NCI-H1930 (cell line): Measurements from ENCODE around the gene ELMO2.
A peak's percentile ranks its signal among the peaks of the same experiment; 100 is the strongest.

Experiments
- DNase-seq, 2 experiments: peaks; one replicate each; lab custom pipeline; 2025; lab: John Stamatoyannopoulos, UW

The ELMO2 gene

DNA sequence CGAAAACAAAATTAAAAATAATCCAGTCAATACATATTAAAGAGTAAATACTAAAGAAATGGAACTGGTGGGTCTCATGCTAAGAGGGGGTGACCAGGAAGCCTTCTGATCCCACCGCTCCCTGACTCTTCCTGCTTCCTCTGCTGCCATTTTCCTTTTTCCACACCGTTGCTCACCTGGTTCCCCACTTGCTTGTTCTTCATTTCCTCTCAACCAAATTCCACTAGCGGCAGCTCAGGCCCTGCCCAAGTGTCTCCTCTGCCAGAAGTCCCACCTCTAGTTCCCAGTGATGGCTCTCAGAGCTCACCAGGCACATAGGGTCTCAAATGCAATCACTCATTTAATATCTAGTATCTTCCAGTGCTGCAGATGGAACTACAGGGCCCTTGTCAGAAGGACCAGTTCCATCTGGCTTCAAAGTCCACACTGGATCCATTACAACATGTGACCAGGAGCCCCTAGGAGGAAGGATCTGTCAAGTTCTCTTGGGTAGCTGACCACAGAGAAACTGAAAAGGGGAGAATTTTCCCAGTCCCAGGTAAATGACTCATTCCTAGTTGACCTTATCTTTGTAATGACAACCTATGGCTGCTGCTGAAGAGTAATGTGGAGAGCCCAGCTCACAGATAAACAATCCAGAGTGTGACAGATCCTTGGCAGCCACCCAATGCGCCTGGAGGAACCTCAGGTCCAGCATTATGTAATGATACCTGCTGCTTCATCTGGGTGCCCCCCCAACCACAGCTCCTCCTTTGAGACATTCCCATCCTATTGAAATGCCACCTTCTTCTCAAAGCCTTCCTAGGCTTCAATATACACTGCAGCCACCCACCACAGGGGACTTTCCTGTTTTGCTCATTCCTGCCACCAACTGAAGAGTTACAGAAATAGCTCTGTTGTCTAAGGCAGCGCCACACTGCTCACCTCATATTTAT lies 38.2 kb downstream of the ELMO2 start:
- DNase-seq: no peak

DNA sequence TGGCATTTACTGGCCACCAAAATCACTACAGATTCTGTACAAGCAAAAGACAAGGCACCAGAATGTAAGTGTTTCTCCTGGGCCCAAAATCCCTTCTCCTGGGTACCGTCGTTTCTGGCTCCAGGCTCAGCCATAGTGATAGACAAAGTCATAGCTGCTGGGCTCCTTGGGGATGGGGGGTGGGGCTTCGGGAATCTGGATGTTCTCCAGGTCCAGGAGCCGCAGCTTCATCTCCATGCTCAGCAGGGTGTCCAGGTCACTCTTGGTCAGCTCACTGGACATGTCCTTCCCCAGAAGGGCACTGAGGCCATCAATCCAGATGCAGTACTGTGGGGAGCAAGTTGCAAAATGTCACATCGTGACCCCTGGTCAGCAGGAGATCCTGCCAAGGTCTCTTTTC lies 39.2 kb downstream of the ELMO2 start:
- DNase-seq: no peak

DNA sequence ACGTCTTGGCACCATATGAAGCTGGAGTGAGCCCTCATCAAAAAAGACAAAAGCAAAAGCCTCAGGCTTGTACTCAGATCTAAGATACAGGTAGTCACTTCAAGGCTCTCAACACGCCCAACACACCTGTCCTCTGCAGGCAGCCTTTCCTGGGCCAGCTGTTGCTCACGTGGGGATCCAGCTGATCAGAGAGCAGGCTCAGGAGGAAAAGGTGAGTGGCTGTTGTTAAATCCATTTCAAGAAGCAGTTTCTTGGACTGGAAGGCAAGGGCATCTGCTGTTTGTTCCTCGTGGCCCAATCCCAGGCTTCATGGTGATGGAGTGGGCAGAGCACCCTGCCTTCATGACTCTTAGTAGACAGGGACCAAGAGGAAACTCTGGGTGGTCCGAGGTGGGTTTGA lies 39.6 kb downstream of the ELMO2 start:
- no peak for DNase-seq

DNA sequence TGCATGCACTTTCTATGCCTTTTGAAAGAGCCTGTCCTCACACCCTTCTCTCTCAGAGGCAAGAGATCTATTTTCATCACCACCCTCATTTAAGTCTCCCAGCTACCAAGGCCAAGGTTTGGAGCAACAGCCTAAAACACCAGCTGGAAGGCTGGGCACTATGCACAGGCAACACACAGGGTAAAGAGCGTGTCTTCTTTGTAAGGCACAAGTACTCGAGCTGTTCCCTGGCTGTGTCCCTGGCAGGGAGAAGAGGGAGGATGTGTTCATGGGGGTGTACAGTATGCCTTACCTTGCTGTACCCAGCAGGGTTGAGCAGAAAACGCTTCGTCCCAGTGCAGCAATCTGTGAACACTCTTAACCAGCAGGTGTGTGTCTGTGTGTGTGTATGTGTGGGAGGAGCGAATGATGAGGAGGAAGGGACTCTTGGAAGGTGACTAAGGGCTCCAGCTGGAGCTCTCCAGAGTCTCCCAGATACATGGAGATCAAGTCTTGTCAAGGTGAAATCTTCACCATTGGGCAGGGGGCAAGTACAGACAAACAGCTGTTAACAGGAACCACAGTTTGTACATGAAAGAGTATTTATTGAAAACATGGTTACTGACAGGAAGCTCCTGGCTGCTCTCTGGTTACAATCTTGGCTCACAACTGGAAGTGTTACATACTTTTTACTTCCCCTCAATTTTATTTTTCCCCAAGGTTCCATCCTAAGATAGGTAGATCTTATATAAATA lies 40.8 kb downstream of the ELMO2 start:
- DNase-seq: no peak

- no peak for DNase-seq
Measured at GRCh38 chr20:46364670-46365486, 41.5 kb downstream of the ELMO2 start.

DNA sequence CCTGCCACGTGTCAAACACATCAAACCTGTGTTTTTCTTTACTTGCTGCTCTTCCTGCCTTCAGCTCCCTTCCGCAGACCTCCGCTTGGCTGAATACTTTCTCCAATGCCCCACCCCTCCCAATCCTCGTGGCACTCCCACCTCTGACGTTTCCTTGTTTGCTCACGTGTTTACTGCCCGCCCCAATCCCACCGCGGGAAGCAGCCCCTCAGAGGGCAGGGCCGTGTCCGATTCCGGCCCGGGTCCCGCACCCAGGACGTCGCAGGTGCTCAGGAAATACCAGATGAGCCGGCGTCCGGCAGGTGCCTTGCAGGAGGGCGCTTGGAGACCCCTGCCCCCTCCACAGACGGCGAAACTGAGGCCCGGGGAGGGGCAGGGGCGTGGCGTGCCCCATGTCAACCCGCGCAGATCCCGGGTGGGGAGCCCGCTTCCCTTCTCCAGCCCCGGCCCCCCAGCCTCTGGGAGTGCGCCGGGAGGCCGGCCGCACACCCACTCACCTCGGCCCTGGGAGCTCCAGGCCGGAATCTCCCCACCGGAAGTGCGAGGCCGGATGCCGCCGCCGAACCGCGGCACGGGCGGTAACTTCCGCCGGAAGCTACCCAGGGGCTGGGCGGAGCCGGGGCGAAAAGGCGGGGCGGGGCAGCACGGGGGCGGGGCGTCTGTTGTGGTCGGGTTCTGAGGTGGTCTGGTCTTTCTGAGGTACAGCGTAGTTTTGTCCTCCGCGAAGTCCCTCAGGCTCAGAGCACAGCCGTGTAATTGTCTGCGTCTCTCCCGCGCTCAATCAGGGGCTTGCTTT lies 42.3 kb downstream of the ELMO2 start:
- peak; percentile 75 to 85 for DNase-seq

- DNase-seq: no peak
Measured at GRCh38 chr20:46362921-46363867, 43.2 kb downstream of the ELMO2 start.

DNA sequence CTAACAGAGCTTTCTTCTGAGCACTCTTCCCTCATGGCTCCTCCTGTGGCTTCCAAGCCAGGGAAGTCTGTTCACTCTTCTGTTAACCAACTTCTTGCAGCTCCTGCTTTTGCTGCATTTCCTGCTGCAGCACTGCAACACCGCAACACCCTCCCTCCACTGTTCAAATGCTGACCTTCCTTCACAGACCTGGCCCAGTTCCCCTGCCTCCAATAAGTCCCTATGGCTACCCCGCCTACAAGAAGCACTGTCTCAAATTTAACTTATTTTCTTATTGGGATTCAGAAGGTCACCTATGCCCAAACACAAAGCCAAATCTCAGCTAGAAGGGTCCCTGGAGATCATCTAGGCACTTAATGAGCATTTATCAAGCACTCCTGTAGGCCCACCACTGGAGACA lies 44.6 kb downstream of the ELMO2 start:
- DNase-seq: no peak

- no peak for DNase-seq
Measured at GRCh38 chr20:46361381-46361780, 45.0 kb downstream of the ELMO2 start.

GRCh38 chr20:46359233-46359751 lies 47.1 kb downstream of the ELMO2 start:
- no peak for DNase-seq

DNA sequence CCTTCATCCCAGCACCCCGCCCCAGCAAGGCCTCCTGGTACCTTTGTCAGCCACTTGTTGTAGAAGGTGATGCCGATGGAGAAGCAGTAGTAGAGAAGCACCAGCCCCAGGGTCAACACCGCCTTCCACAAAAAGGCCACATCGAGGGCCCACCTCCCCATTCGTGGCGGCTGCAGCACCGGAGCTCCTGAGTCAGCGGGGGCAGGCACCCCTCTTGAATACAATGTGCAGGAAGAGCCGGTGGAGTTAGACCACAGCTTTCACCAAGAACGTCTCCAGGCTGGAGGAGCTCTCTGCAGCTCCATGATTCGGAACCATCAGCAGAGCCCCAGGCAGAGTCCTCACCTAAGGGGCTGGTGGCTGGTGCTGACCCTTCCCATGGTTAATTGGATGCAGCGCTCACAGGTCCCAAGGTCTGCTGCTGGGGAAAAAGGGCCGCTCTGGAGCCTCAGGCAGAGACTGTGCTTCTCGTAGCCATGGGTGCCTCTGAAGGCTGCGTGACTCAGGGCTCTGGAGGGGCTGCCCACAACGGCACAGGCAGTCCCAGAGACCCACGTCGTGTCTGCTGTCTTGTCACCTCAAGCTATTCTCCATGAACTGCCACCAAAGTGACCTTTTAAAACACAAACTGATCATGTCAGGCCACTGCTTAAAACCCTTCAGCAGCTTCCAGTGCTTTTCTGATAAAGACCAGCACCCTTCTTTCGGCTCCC lies 47.9 kb downstream of the ELMO2 start:
- no peak for DNase-seq

DNA sequence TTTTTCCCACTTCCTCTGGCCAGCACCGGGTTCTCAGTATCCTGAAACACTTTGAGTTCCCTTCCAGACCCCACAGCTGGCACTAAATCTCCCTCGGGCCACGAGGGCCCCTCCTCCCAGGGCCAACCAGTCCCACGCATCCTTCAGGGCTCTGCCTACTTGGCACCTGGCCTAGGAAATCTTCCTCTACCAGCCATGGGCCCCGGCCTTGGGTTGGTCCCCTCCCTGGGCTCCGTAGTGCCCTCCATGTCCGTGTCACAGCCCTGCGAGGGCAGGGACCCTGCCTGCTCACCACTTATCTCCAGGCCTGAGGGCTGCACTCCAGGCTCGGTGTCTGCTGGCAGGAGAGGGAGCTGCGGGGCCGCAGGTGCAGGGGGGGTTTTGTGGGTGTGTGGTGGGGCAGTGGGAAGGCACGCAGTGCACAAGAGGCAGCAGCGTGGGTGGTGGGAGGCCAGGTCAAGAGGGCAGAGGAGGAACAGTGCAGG lies 49.3 kb downstream of the ELMO2 start:
- DNase-seq: no peak

GRCh38 chr20:46356195-46357029 lies 50.0 kb downstream of the ELMO2 start:
- DNase-seq: no peak

GRCh38 chr20:46355778-46356177 lies 50.6 kb downstream of the ELMO2 start:
- no peak for DNase-seq

- no peak for DNase-seq
Measured at GRCh38 chr20:46354920-46355654, 51.3 kb downstream of the ELMO2 start.

- no peak for DNase-seq
Measured at GRCh38 chr20:46354207-46354555, 52.2 kb downstream of the ELMO2 start.

GRCh38 chr20:46353500-46354206 lies 52.8 kb downstream of the ELMO2 start:
- DNase-seq: no peak
